ENCODE measurements around the gene TSHB. TPM values are rescaled to one million over a fixed set of nuclear protein-coding genes. Genes with fewer than 3 reads are reported as not detected.

Gene TSHB
- total RNA-seq, 2 donors from 2014 or later = not detected

- Histone ChIP-seq H3K27me3 (no peaks in the 10 kb centered on the region), H3K9ac (ENCODE audit: low read depth in 2 of 2, low read length in 2 of 2) (no peak overlapping the region), H3K4me3 (no peak overlapping the region), H3K36me3 (no peaks in the 10 kb centered on the region), H3K27ac (no peak overlapping the region), H3K9me3 (no peaks in the 10 kb centered on the region), H3K4me1 (no peaks in the 10 kb centered on the region)
- intact Hi-C loops (cut with DNase I) = no loop called here
- no peak for DNase-seq
- no peak for TF ChIP-seq CTCF (IDR thresholded peaks at IDR 0.05)
Measured at GRCh38 chr1:115071012-115071664, 41.5 kb downstream of the TSHB start.

GRCh38 chr1:115073298-115074087 is 43.9 kb downstream of the TSHB start:
- Histone ChIP-seq H3K36me3 (no peaks in the 10 kb centered on the region), H3K4me3 (no peak overlapping the region), H3K27ac (no peak overlapping the region), H3K9me3 (no peaks in the 10 kb centered on the region), H3K27me3 (no peaks in the 10 kb centered on the region), H3K9ac (ENCODE audit: low read depth in 2 of 2, low read length in 2 of 2) (no peak overlapping the region), H3K4me1 (no peaks in the 10 kb centered on the region)
- intact Hi-C loops (cut with DNase I) = no loop called here
- no peak for DNase-seq
- TF ChIP-seq CTCF (IDR thresholded peaks at IDR 0.05) = no peak

- H3K4me3 ChIP-seq = no peak overlapping the region
- no peaks in the 10 kb centered on the region for H3K36me3 ChIP-seq
- no peaks in the 10 kb centered on the region for H3K4me1 ChIP-seq
- no peak overlapping the region for H3K9ac ChIP-seq (ENCODE audit: low read depth in 2 of 2, low read length in 2 of 2)
- no peak for DNase-seq
- no peaks in the 10 kb centered on the region for H3K9me3 ChIP-seq
- no peaks in the 10 kb centered on the region for H3K27me3 ChIP-seq
- no peak for TF ChIP-seq CTCF (IDR thresholded peaks at IDR 0.05)
- H3K27ac ChIP-seq = no peak overlapping the region
- intact Hi-C loops (cut with DNase I) = no loop called here
Measured at GRCh38 chr1:115074839-115075534, 45.4 kb downstream of the TSHB start.

- Histone ChIP-seq H3K4me3 (no peak overlapping the region), H3K4me1 (no peaks in the 10 kb centered on the region)
- DNase-seq = no peak
Measured at GRCh38 chr1:115076384-115076915, 46.8 kb downstream of the TSHB start.

More at GRCh38 chr1:115076384-115076915, 46.8 kb downstream of the TSHB start:
- intact Hi-C loops (cut with DNase I) = no loop called here
- H3K27me3 ChIP-seq = no peaks in the 10 kb centered on the region
- H3K36me3 ChIP-seq = no peaks in the 10 kb centered on the region
- H3K9me3 ChIP-seq = no peaks in the 10 kb centered on the region
- H3K27ac ChIP-seq = no peak overlapping the region
- no peak overlapping the region for H3K9ac ChIP-seq (ENCODE audit: low read depth in 2 of 2, low read length in 2 of 2)
- no peak for TF ChIP-seq CTCF (IDR thresholded peaks at IDR 0.05)
